ENCODE results near the gene LMNTD2.
"Not testable (repeated sequence)": the region's sequence is repeated elsewhere in the genome, so short reads cannot be mapped to it uniquely, and the experiment has no call there.

LMNTD2 gene

DNA sequence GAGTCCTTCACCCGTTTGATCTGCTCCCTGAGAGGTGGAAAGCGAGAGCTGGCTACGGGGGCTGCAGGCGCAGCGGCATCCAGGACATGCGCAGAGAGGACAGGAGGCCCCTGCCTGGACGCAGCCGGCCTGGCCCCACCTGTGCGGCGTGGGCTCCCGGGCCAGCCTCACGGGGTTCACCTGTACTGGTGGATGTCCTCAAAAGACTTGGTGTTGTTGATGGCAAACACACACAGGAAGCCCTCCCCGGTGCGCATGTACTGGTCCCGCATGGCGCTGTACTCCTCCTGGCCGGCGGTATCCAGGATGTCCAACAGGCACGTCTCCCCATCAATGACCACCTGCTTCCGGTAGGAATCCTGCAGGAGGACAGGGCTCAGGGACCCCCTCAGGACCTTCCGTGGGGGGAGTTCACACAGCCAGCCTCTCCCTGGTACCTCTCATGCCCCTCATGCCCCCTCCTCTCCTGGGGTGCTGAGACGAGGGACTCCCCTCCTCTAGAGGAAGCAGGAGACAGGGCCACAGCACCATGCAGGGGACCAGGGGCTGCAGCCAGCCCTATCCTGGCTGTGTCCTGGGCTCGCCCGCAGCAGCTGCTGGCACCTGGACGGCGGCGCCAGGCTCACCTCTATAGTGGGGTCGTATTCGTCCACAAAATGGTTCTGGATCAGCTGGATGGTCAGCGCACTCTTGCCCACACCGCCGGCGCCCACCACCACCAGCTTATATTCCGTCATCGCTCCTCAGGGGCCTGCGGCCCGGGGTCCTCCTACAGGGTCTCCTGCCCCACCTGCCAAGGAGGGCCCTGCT, 26.7 kb downstream of the LMNTD2 start:
- no peak for DNase-seq

DNA sequence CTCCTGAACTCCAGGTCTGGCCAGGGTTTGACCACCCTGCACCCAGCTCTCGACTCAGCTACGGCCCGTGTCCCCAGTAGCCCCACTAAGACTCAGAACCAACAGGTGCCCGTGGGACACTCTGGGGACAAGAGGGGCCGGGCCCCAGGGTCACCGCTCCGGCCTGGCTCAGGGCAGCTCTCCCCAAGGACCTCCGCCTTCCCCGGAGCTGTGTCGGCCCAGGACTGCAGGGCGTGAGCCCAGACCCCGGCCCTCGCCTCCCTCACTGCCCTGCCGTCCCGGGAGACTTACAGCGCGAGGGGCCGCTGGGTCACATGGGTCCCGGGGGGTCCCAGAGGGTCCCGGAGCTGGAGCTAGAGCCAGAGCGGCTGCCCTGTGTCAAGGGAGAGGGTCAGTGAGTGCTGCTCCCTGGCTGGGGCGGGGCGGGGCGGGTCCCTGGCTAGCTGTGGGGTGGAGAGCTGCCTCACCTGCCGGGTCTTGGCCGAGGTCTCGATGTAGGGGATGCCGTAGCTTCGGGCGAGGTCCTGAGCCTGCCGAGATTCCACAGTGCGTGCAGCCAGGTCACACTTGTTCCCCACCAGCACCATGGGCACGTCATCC, 27.5 kb downstream of the LMNTD2 start:
- DNase-seq, result no peak

DNA sequence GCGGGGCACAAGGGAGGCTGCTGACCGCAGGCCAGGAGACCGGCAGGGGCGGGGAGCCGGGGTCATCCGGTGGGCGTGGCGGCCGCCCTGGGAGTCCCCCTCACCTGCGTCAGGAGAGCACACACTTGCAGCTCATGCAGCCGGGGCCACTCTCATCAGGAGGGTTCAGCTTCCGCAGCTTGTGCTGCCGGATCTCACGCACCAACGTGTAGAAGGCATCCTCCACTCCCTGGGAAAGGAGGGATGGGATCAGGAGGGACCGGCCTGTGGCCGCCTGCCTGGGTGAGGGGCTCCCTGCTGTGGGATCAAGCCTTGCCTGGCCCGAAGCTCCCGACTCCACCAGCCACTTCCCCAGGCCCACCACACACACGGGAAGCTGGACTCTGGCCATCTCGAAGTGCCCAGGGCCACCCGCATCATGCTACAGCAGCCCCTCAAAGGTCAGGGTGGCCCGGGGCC, 28.0 kb downstream of the LMNTD2 start:
- no peak for DNase-seq

DNA sequence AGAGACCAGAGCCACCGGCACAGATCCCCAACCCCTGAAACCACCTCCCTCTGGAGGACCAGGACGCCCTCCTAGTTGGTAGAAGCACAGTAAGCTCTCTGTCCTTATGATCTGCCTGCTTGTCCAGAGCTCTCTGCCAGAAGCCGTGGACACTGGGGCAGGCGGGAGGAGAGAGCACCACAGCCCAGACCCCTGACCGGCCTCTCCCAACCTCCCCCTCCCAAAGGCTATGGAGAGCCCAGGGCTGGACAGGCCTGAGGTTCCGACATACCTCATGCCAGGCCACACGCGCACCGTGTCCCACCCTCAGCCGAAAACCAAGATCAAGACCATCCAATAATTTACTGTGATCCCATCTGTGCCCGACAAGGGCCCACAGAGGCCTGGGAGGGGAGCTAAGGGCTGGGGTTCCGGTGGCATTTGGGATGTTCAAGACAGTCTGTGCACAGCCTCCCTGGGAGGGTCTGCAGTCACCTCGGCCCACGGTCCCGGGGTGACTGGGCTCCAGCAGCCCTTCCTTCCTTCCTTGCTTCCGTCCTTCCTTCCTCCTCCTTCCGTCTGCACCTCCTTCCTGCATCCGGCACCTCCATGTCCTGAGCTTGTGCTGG, 28.5 kb downstream of the LMNTD2 start:
- DNase-seq, result no peak

DNA sequence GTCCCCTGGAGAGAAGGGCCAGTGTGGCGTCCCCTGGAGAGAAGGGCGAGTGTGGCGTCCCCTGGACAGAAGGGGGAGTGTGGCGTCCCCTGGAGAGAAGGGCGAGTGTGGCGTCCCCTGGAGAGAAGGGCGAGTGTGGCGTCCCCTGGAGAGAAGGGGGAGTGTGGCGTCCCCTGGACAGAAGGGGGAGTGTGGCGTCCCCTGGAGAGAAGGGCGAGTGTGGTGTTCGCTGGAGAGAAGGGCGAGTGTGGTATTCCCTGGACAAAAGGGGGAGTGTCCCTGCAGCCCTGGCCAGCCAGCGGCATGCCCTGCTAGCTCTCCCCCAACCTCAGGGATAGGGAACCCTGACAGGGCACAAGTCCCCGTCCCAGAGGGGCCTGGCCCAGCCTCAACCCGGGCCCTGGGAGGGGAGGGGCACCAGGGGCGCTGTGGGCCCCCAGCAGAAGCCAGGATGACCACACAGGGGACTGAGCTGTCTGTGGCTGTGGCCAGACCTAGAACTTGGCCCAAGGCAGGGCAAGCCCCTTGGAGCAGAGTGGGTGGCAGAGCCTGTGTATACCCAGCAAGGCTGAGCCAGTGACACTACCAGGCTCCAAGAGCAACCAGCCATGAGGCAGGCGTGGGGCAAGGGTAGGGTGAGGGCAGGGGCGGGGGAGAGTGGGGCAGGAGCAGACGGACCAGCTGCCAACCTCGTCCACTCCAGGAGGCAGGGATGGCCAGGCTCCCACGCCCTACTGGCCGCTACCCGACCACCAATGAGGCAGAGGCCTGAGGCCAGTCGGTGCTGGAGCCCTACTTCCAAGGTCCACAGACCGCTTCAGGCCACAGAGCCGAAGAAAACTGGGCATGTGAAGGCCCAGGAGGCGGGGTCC, 29.3 kb downstream of the LMNTD2 start:
- no peak for DNase-seq

DNA sequence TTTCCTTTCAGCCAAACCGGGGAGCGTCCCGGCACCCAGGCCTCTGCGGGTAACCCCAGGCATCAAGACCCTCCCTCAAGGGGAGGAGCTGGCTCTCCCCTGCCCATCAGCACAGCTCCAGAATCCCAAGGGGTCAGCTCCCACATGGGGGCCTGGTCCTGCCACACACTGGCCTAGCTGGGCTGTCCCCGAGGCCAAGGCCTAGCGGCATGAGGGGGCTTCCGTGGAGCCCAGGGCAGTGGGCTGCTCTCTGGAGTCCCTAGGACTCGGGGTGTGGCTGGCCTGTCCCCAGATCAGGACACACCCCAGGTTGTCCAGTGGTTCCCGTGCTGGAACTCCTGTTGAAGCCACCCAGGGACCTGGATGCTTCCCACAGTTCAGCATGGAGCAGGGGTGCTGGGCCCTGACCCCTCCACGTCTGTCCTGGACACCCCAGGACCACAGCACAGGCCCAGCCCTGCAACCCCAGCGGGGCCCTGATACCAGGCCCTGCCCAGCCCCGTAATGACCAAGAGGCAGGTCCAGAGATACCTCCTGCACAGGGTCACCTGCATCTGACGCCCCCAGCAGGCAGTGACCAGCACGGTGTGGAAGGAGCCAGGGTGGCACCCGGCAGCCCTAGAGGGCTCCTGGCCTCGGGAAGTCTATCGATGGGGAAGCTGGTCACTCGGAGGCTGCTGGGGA, 30.7 kb downstream of the LMNTD2 start:
- no peak for DNase-seq

DNA sequence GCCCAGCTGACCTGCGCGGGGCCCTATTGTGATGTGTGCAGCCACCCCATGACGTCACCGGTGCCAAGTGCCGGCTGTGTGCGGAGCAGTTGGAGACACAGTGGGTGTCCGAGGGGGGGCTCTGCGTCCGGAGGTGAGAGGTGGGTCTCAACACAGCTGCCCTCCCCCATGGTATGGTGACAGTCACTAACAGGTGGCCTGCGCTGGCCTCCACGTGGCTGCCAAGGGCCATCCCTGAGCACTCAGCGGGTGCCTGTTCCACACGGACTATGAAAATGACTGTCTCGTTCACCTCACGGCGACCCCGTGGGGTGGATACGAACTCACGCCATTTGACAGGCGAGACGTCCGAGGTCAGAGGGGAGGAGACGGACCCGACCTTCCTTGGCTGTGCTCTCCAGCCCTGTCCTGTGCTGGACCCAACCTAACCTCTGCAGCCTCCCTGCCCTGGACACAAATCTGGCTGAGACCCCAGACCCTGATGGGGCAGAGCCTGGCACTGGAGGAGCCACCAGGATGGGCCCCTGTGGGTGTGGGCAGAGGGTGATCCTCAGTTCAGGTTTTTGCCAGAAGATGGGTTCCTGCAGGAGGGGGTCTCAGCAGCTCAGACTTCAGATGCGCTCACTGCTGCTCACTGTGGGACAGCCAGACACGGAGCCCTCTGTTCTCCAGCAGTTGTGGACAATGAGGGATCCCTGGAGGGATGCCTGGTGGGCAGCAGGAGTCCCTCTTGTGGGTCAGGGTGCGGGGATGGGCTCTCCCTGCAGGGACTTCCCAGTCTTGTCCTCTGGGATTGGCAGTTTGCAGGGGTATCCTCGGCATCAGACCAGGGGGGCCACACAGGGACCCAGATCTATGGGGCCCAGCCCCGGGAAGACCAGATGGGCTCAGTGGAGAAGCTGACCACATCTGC, 31.5 kb downstream of the LMNTD2 start:
- DNase-seq, result no peak

DNA sequence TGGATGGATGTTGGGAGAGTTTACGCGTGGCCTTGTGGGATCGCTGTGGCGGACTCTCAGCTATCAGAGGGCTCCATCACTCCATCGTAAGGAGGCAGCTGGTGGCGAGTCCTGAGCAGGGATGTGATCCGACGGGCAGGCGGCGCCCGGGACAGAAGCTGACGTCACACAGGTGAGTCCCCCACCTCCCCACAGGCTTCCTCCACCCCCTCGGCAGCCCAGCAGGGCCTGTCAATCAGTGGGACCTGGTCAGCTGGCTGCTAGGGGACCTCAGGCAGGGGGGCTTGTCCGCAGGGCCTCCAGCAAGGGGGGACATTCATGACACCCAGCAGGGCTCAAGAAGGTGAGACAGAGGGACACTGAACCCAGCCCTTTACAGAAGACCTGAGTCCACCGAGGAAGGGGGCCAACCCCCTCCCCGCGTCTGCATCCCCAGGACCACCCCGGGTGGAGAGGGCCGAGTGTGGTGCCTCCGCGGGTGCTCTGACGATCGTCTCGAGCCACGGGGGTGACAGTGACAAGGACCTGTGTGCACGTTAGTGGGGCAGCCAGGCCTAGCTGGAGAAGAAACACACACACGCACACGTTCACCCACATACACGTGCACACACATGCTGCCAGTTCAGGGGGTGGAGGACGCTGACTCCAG, 32.2 kb downstream of the LMNTD2 start:
- DNase-seq, result no peak

DNA sequence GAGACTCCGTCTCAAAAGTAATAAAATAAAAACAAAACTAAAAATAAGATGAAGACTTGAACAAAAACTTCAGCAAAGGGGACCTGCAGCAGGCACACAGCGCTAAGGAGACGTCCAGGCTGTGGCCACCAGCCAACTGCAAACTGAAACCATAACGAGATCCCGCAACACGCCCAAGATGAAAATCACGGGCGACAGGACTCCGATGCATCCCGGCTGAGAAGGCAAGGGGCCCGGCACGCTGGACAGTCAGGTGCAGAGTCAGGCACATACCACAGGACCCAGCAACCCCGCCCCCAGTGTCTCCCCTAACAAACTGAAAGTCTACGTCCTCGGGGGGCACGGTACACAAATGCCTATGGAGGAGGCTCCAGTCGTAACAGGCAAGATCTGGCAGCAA, 34.3 kb downstream of the LMNTD2 start:
- DNase-seq, result no peak

DNA sequence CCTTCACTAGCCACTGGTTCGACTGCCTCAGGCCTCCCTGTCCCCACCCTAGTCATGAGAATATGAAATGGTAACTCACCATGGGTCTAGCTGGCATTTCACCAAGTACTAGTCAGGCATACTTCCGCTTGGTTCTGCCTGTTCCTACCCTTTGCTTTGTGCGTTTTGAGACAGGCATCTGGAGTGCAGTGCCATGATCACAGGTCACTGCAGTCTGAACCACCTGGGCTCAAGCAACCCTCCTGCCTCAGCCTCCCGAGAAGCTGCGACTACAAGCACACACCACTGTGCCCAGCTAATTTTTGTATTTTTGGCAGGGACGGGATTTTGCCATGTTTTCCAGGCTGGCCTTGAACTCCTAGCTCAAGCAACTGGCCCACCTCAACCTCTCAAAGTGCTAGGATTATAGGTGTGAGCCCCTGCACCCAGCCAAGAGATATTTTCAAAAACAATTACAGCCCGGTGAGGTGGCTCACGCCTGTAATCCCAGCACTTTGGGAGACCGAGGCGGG, 39.3 kb downstream of the LMNTD2 start:
- DNase-seq, result no peak

DNA sequence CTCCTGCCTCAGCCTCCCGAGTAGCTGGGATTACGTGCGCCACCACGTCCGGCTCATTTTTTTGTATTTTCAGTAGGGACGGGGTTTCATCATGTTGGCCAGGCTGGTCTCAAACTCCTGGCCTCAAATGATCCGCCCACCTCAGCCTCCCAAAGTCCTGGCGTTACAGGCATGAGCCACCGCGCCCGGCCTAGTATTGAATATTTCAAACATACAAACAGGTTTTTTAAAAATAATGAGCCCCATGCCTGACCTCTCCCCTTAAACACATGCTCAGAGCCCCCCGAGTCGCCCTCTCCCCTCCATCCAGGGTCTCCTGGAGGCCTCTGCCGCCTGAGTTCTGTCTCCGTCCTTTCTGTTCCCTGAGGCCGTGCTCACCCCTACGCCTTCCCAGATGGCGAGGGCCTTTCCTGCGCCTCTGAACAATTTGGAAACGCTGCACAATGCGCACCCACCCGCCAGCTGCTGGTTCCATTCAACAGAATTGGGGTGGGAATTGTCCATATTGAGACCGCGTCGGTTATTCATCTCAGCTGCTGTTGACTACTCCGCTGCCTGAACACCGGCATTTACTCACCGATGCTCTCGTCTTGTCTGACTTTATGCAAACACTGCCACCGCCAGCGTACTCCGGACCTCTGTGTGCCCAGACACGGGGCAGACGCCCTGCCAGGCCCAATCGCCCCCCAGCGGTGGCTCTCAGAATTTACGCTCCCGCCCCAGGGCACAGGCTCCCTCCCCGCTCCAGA, 39.9 kb downstream of the LMNTD2 start:
- no peak for DNase-seq

DNA sequence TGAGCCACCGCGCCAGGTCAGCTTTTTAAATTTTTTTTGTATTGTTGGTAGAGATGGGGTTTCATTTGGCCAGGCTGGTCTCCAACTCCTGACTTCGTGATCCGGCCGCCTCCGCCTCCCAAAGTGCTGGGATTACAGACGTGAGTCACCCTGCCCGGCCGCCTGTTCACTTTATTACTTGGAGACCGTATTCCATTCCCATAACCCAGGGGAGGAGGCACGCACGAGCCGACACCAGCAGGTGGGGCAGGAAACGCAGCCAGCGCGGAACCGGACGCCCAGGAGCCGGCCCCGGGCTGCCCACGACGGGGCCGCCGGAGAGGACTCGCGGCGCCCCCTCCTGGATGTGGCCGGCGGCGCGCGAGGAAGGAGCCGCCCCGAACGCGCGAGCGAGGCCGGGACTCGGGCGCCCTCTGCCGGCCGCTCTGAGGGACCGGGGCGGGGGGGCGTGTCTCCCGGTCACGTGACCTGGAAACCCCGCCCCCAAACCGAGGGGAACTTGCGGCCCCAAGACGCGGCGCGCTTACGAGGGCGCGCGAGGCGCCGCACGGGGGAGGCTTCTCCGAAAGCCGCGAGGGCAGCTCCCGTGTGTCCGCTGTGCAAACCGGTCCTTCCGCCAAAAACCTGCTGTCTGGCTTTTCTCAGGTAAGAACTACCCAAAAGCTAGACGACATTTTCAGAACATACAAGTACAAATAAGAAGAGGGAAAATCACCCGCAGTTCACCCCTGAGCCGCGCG, 41.9 kb downstream of the LMNTD2 start:
- no peak for DNase-seq

DNA sequence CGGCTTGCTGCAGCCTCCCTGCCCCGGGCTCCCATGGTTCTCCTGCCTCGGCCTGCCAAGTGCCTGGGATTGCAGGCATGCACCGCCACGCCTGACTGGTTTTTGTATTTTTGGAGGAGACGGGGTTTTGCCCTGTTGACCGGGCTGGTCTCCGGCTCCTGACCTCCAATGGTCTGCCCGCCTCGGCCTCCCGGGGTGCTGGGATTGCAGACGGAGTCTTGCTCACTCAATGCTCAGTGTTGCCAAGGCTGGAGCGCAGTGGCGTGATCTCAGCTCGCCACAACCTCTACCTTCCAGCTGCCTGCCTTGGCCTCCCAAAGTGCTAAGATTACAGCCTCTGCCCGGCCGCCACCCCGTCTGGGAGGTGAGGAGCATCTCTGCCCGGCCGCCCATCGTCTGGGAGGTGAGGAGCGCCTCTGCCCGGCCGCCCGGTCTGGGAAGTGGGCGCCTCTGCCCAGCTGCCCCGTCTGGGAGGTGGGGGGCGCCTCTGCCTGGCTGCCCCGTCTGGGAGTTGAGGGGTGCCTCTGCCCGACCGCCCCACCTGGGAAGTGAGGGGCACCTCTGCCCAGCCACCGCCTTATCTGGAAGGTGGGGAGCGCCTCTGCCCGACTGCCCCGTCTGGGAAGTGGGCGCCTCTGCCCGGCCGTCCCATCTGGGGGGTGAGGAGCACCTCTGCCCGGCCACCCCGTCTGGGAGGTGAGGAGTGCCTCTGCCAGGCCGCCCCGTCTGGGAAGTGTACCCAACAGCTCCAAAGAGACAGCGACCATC, 43.4 kb downstream of the LMNTD2 start:
- DNase-seq, result not testable (repeated sequence)

DNA sequence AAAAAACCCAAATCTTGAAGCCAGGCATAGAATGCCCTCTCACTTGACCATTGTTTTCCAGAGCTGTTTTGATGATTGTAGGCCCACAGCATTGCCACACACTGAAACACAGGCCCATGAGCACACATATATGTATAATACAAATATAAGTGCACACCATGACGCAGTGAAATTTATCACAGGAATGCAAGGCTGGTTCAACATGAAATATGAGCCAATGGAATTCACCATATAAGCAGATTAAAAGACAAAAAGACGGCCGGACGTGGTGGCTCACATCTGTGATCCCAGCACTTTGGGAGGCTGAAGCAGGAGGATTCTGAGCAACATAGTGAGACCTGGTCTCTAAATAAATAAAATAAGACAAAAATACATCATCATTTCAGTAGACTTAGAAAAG, 44.1 kb downstream of the LMNTD2 start:
- no peak for DNase-seq

DNA sequence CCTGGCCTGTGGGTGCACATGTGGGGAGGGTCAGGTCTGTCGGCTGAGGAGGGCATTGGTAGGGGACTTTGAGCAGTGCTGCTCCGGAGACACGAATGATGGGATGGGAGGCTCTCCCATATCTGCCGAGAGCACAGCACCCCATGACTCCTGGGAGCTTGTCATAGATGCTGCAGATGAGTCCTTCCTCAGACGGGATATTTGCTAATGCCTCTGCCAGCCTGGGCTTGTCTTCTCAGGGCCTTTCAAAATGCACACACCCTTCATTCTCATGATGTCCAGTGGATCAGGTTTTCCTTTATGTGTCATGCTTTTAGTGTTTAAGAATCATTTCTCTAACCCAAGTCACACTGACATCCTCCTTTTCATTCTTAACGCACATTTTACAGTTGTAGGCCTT, 45.4 kb downstream of the LMNTD2 start:
- DNase-seq, result no peak

DNA sequence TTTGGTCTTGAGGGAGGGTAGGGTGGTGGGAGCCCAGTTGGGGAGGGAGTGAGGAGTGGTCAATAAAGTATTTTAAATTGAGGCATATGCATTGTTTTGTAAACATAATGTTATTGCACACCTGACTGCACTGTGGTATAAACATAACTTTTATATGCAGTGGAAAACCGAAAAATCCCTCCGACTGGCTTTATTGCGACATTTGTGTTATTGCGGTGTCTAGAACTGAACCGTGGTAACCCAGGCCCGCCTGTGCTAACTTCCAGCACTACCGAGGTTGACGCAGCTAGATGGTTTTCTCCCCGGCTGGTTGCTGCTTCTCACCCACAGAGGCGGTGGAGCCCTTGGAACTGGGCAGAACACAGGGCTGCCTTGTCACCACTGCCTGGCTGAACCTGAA, 45.9 kb downstream of the LMNTD2 start:
- no peak for DNase-seq

DNA sequence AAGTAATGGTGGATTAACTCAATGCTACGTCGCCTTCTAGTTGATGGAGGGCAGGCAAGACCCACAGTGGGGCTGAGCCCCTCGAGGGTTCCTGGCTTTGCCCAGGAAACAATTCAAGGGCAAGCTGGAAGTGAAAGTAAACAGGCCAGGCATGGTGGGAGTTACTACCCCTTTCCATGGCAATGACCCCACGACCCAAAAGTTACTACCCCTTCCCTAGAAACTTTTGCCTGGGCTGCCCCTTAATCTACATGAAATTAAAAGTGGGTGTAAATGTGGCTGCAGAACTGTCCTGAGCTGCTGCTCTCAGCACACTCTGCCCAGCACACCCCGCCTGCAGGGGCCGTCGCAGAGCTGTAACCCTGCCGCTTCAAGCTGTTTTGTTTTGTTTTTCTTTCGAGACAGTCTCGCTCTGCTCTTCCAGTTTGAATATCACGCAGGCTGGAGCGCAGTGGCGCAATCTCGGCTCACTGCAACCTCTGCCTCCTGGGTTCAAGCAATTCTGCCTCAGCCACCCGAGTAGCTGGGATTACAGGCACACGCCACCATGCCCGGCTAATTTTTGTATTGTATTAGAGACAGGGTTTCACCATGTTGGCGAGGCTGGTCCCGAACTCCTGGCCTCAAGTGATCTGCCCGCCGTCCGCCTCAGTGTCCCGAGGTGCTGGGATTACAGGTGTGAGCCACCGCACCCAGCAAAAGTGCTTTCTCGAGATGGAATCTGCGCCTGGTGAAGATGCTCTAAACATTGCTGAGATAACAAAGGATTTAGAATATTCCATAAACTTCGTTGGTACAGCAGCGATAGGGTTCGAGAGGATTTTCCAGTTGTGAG, 47.6 kb downstream of the LMNTD2 start:
- no peak for DNase-seq

DNA sequence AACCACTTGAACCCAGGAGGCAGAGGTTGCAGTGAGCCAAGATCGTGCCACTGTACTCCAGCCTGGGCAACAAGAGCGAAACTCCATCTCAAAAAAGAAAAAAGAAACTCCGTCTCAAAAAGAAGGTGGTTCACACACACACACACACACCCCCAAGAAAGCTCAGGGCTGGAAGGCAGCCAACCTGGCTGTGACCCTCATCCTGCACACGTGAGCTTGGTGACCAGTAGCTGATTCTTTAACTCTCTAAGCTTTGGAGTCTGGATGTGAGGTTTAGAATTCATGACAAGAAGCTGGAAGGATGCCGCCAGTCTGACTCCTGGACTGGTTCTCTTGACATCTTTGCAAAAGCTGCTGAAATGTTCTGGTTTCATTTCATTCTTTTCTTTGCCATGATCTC, 51.6 kb downstream of the LMNTD2 start:
- no peak for DNase-seq
